Measurements from ENCODE around the gene CCDC3.

The CCDC3 gene

DNA sequence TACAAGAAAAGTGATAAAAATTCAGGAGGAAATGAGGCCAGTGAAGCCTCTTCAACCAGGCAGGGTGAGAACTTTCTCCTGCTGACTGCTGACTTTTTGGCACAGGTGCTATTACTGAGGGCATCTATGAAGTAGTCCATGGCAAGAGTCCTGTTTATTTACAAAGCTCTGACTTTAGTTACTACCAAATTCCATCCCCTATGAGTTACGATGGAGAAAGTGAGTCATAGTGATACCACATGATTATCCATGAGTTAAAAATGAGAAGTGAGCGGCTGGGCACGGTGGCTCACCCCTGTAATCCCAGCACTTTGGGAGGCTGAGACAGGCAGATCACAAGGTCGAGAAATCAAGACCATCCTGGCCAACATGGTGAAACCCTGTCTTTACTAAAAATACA is 19.9 kb downstream of the CCDC3 start:
- no peak overlapping the region for H3K4me3 ChIP-seq (replicated peaks; ENCODE audit: insufficient read depth, low read length)
- H3K27ac ChIP-seq (replicated peaks), result no peak overlapping the region
- no peaks in the 10 kb centered on the region for H3K27me3 ChIP-seq (ENCODE audit: insufficient read depth, poor library complexity, severe bottlenecking)
- TF ChIP-seq GABPA (IDR thresholded peaks at IDR 0.05; ENCODE audit: low read depth) (no peak), SPI1 (IDR thresholded peaks at IDR 0.05; ENCODE audit: borderline replicate concordance, low read depth) (no peak), POLR2AphosphoS5 (IDR thresholded peaks at IDR 0.05; ENCODE audit: low read depth) (no peak)
- TF ChIP-seq, protein P1, sequence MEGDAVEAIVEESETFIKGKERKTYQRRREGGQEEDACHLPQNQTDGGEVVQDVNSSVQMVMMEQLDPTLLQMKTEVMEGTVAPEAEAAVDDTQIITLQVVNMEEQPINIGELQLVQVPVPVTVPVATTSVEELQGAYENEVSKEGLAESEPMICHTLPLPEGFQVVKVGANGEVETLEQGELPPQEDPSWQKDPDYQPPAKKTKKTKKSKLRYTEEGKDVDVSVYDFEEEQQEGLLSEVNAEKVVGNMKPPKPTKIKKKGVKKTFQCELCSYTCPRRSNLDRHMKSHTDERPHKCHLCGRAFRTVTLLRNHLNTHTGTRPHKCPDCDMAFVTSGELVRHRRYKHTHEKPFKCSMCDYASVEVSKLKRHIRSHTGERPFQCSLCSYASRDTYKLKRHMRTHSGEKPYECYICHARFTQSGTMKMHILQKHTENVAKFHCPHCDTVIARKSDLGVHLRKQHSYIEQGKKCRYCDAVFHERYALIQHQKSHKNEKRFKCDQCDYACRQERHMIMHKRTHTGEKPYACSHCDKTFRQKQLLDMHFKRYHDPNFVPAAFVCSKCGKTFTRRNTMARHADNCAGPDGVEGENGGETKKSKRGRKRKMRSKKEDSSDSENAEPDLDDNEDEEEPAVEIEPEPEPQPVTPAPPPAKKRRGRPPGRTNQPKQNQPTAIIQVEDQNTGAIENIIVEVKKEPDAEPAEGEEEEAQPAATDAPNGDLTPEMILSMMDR (IDR thresholded peaks at IDR 0.05; ENCODE audit: insufficient read depth, low read length), result no peak
- TF ChIP-seq, protein P2, sequence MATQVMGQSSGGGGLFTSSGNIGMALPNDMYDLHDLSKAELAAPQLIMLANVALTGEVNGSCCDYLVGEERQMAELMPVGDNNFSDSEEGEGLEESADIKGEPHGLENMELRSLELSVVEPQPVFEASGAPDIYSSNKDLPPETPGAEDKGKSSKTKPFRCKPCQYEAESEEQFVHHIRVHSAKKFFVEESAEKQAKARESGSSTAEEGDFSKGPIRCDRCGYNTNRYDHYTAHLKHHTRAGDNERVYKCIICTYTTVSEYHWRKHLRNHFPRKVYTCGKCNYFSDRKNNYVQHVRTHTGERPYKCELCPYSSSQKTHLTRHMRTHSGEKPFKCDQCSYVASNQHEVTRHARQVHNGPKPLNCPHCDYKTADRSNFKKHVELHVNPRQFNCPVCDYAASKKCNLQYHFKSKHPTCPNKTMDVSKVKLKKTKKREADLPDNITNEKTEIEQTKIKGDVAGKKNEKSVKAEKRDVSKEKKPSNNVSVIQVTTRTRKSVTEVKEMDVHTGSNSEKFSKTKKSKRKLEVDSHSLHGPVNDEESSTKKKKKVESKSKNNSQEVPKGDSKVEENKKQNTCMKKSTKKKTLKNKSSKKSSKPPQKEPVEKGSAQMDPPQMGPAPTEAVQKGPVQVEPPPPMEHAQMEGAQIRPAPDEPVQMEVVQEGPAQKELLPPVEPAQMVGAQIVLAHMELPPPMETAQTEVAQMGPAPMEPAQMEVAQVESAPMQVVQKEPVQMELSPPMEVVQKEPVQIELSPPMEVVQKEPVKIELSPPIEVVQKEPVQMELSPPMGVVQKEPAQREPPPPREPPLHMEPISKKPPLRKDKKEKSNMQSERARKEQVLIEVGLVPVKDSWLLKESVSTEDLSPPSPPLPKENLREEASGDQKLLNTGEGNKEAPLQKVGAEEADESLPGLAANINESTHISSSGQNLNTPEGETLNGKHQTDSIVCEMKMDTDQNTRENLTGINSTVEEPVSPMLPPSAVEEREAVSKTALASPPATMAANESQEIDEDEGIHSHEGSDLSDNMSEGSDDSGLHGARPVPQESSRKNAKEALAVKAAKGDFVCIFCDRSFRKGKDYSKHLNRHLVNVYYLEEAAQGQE (IDR thresholded peaks at IDR 0.05; ENCODE audit: insufficient replicate concordance, low read depth), result no peak
- DNase-seq (ENCODE audit: low read depth in 1 of 2, low spot score in 1 of 2), result no peak

DNA sequence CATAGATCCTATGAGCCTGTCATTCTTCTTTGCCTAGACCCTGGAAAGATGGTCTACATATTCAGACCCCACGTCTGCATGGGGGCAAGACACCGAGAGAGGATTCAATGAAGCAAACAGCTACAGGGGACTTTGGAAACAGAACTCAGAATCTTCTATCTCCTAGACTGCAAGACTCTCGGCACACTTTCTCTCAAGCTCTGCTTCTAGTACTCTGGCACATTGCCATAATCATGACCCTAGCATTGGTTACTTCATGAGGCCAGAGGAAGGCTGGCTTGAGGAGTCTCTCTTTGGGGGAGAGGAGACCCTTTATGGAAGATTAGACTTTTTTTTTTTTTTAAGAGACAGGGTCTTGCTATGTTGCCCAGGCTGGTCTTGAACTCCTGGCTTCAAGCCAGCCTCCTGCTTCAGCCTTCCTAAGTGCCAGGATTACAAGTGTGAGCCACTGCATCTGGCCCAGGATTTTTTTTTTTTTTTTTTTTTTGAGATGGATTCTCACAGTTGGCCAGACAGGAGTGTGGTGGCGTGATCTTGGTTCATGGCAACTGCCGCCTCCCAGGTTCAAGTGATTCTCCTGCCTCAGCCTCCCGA is 20.7 kb downstream of the CCDC3 start:
- Histone ChIP-seq H3K27ac (replicated peaks) (no peak overlapping the region), H3K4me3 (replicated peaks; ENCODE audit: insufficient read depth, low read length) (no peak overlapping the region), H3K27me3 (ENCODE audit: insufficient read depth, poor library complexity, severe bottlenecking) (no peaks in the 10 kb centered on the region)
- no peak for DNase-seq (ENCODE audit: low read depth in 1 of 2, low spot score in 1 of 2)
- TF ChIP-seq SPI1 (IDR thresholded peaks at IDR 0.05; ENCODE audit: borderline replicate concordance, low read depth) (no peak), GABPA (IDR thresholded peaks at IDR 0.05; ENCODE audit: low read depth) (no peak), POLR2AphosphoS5 (IDR thresholded peaks at IDR 0.05; ENCODE audit: low read depth) (no peak)
- TF ChIP-seq, protein P2 (IDR thresholded peaks at IDR 0.05; ENCODE audit: insufficient replicate concordance, low read depth), result no peak
- TF ChIP-seq, protein P1 (IDR thresholded peaks at IDR 0.05; ENCODE audit: insufficient read depth, low read length), result no peak

DNA sequence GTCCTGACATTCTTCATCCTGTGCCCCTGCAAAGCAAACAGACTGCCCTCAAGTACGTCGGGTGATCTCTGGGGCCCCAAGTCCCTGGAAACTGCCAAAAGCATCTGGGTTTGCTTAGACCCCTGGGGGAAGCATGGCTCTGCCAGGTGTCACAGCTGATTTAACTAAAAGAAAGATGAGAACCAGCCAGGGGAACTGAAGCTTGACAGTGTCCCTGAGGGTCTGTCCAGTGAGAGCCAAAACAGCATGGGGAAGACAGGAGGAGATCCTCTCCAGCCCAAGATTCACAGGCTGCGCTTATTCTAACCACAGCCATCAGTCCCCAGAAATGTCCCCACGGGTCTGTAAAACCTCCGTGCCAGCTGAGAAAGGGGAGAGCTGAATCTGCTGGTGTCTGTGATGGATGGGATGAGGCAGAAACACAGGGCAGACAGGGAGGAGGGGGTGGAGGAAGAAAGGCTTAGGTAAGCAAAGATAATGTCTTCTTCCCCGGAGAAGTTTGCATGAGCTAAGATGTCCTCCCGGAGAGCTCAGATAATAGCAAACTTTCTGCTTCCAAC is 21.3 kb downstream of the CCDC3 start:
- Histone ChIP-seq H3K27me3 (ENCODE audit: insufficient read depth, poor library complexity, severe bottlenecking) (no peaks in the 10 kb centered on the region), H3K27ac (replicated peaks) (no peak overlapping the region), H3K4me3 (replicated peaks; ENCODE audit: insufficient read depth, low read length) (no peak overlapping the region)
- DNase-seq (ENCODE audit: low read depth in 1 of 2, low spot score in 1 of 2), result no peak
- TF ChIP-seq POLR2AphosphoS5 (IDR thresholded peaks at IDR 0.05; ENCODE audit: low read depth) (no peak), GABPA (IDR thresholded peaks at IDR 0.05; ENCODE audit: low read depth) (no peak), SPI1 (IDR thresholded peaks at IDR 0.05; ENCODE audit: borderline replicate concordance, low read depth) (no peak)
- TF ChIP-seq, protein P1 (IDR thresholded peaks at IDR 0.05; ENCODE audit: insufficient read depth, low read length), result no peak
- TF ChIP-seq, protein P2 (IDR thresholded peaks at IDR 0.05; ENCODE audit: insufficient replicate concordance, low read depth), result no peak

Measured in HL-60 (cell line).